Hepatocyte (in vitro differentiated cells): ENCODE results near the gene RPS6KC1.

Experiments
- EZH2 ChIP-seq: fragments of 200-600 bp; sonication (generic); IDR thresholded peaks from 2 replicates; pipeline ENCODE4 v1.6.1; 2016; ENCODE audit warnings: antibody characterized with exemption, mild to moderate bottlenecking, borderline replicate concordance
- EZH2phosphoT487 ChIP-seq: fragments of 200-600 bp; sonication (generic); IDR thresholded peaks from one replicate; pipeline ENCODE4 v1.6.1; 2018; ENCODE audit warnings: antibody characterized with exemption, mild to moderate bottlenecking, low read depth, moderate library complexity; ENCODE audit not compliant: unreplicated experiment, severe bottlenecking
- TF ChIP-seq, protein P1 (sequence below): fragments of 200-600 bp; sonication (generic); IDR thresholded peaks from 2 replicates; pipeline ENCODE4 v1.5.1; 2016; ENCODE audit warnings: antibody characterized with exemption, mild to moderate bottlenecking; ENCODE audit not compliant: poor library complexity

DNA sequence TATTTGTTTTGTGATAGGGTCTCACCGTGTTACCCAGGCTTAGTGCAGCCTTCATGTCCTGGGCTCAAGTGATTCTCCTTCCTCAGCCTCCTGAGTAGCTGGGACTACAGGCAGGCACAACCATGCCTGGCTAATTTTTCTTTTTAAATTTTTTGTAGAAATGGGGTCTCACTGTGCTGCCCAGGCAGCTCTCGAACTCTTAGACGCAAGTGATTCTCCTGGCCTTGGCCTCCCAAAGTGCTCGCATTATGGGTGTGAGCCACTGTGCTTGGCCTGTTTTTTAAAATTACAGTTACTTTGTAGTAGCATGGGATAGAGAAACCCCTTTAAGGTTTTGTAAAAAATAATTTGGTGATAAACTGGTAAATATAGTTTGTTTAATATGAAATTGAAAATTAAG is 69.9 kb downstream of the RPS6KC1 start:
- TF ChIP-seq, protein P1, sequence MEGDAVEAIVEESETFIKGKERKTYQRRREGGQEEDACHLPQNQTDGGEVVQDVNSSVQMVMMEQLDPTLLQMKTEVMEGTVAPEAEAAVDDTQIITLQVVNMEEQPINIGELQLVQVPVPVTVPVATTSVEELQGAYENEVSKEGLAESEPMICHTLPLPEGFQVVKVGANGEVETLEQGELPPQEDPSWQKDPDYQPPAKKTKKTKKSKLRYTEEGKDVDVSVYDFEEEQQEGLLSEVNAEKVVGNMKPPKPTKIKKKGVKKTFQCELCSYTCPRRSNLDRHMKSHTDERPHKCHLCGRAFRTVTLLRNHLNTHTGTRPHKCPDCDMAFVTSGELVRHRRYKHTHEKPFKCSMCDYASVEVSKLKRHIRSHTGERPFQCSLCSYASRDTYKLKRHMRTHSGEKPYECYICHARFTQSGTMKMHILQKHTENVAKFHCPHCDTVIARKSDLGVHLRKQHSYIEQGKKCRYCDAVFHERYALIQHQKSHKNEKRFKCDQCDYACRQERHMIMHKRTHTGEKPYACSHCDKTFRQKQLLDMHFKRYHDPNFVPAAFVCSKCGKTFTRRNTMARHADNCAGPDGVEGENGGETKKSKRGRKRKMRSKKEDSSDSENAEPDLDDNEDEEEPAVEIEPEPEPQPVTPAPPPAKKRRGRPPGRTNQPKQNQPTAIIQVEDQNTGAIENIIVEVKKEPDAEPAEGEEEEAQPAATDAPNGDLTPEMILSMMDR: no peak
- TF ChIP-seq EZH2: no peak
- no peak for TF ChIP-seq EZH2phosphoT487
